Endodermal cell (in vitro differentiated cells): ENCODE measurements around the gene KRTAP5-3. TPM values are rescaled to one million over a fixed set of nuclear protein-coding genes. Genes with fewer than 3 reads are reported as not detected.

ENCODE experiments used
- DNase-seq: peaks from one replicate; pipeline ENCODE4 v3.0.0-alpha.2; 2017
- H3K27ac ChIP-seq: 2 replicates; pipeline ENCODE4 v1.5.1; 2013; ENCODE audit warnings: mild to moderate bottlenecking, low read depth, low read length, moderate library complexity
- H3K27me3 ChIP-seq: 2 replicates; pipeline ENCODE4 v1.6.1; 2013; ENCODE audit warnings: mild to moderate bottlenecking, low read length, moderate library complexity; ENCODE audit not compliant: insufficient read depth, control insufficient read depth, poor library complexity, severe bottlenecking
- H3K36me3 ChIP-seq: 2 replicates; pipeline ENCODE4 v1.7.0; 2013; ENCODE audit warnings: mild to moderate bottlenecking, low read length, moderate library complexity; ENCODE audit not compliant: control insufficient read depth, insufficient read depth
- H3K4me1 ChIP-seq: one replicate; pipeline ENCODE4 v1.7.0; 2013; ENCODE audit warnings: low read length; ENCODE audit not compliant: control insufficient read depth, insufficient read depth
- H3K4me3 ChIP-seq: 2 replicates; pipeline ENCODE4 v1.5.1; 2013; ENCODE audit warnings: mild to moderate bottlenecking, low read length, moderate library complexity
- H3K9ac ChIP-seq: 2 replicates; pipeline ENCODE4 v1.6.1; 2013; ENCODE audit warnings: mild to moderate bottlenecking, low read length, moderate library complexity; ENCODE audit not compliant: poor library complexity, severe bottlenecking; ENCODE audit errors: extremely low read depth
- H3K9me3 ChIP-seq: 2 replicates; pipeline ENCODE4 v1.6.1; 2013; ENCODE audit warnings: mild to moderate bottlenecking, low read length, moderate library complexity; ENCODE audit not compliant: control insufficient read depth
- H3K27ac Mint-ChIP-seq: 2 replicates; pipeline ENCODE4 v1.8.0; 2020; ENCODE audit warnings: mixed read lengths
- H3K27me3 Mint-ChIP-seq: 2 replicates; pipeline ENCODE4 v1.8.0; 2021; ENCODE audit warnings: mild to moderate bottlenecking, mixed read lengths; ENCODE audit not compliant: insufficient read depth
- H3K36me3 Mint-ChIP-seq: 2 replicates; pipeline ENCODE4 v1.8.0; 2020; ENCODE audit warnings: low read depth, mixed read lengths
- H3K4me1 Mint-ChIP-seq: 2 replicates; pipeline ENCODE4 v1.8.0; 2020; ENCODE audit warnings: mixed read lengths
- H3K4me3 Mint-ChIP-seq: 2 replicates; pipeline ENCODE4 v1.8.0; 2020; ENCODE audit warnings: mild to moderate bottlenecking, moderate library complexity, mixed read lengths
- H3K9me3 Mint-ChIP-seq: 2 replicates; pipeline ENCODE4 v1.8.0; 2020; ENCODE audit warnings: mild to moderate bottlenecking, mixed read lengths
- WGBS, 2 experiments: methylation state at CpG; one replicate each; pipeline versions ENCODE4 v1.1.5 to v1.1.7; 2013; ENCODE audit warnings: missing lambda C conversion rate in 2 of 2, mixed read lengths in 1 of 2; ENCODE audit not compliant: insufficient coverage in 1 of 2, insufficient read length in 1 of 2; 5-methylcytosine and 5-hydroxymethylcytosine counted together
- total RNA-seq, 2 donors: library from RNA; stranded (reverse); fragmentation: NEBNext Ultra II Directional in 1 of 2; extraction: Animal tissue kit (Norgen Biotek cat#: 25700) in 1 of 2; gene quantifications; 2 replicates in 1 of 2; 3 replicates in 1 of 2; pipeline ENCODE4 v1.2.1, GENCODE V29; 2021
- TF ChIP-seq, protein P1 (sequence below): fragments of 200-600 bp; sonication (generic); conservative IDR thresholded peaks from 2 replicates; pipeline ENCODE4 v1.5.0; 2021; ENCODE audit warnings: antibody characterized with exemption, mild to moderate bottlenecking

The KRTAP5-3 gene
- total RNA-seq, 2 donors from 2014 or later, result not detected

DNA sequence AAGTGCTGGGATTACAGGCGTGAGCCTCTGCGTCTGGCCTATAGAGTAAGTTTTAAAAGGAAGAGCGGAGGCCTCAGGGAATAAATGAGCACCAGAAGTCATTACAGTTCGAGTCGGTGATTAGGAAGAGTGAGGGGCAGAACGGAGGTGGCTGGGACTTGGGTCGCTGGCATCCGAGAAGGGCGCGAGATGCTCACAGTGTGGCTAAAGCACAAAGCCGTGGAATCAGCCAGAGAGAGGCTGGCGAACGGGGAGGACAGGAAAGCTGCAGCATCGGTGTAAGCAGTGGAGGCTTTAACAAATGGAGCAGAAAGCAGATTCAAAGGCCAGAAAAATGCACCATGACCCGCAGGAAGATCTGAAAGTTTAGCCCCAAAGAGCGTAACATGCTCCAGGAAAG is 16.4 kb upstream of the KRTAP5-3 start:
- Mint-ChIP-seq H3K27me3 (peaks cover 37% of the 10 kb centered on the region), H3K36me3 (no peaks in the 10 kb centered on the region), H3K27ac (no peak overlapping the region), H3K9me3 (peaks cover 1% of the 10 kb centered on the region), H3K4me1 (peaks cover 12% of the 10 kb centered on the region), H3K4me3 (no peak overlapping the region)
- Histone ChIP-seq H3K27me3 (peaks cover 7% of the 10 kb centered on the region), H3K9me3 (no peaks in the 10 kb centered on the region), H3K4me3 (no peak overlapping the region), H3K36me3 (no peaks in the 10 kb centered on the region), H3K9ac (no peak overlapping the region), H3K27ac (no peak overlapping the region), H3K4me1 (no peaks in the 10 kb centered on the region)
- WGBS, 2 experiments, result 84 to 92% methylated on average over 15 to 16 of the region's 16 CpGs
- TF ChIP-seq, protein P1, sequence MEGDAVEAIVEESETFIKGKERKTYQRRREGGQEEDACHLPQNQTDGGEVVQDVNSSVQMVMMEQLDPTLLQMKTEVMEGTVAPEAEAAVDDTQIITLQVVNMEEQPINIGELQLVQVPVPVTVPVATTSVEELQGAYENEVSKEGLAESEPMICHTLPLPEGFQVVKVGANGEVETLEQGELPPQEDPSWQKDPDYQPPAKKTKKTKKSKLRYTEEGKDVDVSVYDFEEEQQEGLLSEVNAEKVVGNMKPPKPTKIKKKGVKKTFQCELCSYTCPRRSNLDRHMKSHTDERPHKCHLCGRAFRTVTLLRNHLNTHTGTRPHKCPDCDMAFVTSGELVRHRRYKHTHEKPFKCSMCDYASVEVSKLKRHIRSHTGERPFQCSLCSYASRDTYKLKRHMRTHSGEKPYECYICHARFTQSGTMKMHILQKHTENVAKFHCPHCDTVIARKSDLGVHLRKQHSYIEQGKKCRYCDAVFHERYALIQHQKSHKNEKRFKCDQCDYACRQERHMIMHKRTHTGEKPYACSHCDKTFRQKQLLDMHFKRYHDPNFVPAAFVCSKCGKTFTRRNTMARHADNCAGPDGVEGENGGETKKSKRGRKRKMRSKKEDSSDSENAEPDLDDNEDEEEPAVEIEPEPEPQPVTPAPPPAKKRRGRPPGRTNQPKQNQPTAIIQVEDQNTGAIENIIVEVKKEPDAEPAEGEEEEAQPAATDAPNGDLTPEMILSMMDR, result no peak
- DNase-seq, result no peak

DNA sequence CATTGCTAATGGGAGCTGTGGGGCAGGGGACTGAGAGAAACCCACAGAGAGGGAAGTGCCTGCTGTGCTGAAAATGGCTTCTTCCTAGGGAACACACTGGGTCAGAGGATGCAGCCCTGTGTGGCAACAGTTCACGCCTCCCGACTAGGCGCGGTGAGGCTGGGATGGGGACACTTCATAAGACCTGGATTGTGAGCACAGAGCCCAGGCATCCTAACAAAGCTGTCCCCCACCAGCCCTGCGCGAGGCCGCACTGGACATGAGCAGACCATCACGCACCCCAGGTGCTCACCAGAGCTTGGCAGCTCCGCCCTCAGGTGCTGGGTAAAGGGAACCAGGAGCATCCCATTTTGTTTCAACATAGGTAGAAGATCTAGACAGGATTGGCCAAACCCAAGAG is 15.5 kb upstream of the KRTAP5-3 start:
- WGBS, 2 experiments, result 72 to 85% methylated on average over 8 to 9 of the region's 9 CpGs
- H3K4me1 Mint-ChIP-seq, result peaks cover 10% of the 10 kb centered on the region

DNA sequence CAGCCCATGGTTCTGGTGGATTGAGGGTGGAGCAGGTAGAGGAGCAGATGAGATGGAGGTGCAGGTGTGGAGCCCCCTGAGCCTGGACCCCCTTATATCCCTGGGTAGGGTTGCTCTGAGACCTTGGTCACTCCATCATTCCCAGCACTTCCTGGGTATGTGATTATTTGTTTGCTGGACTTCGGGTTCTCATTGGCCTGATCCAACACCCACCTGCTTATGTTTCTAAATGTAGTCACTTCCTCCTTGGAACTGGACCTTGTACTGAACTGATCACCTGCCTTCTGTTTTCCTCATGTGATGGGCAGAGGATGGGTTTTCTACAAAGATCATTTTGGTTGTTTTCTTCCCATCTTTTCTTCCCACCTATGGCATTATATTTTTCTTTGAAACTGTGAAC is 13.8 kb upstream of the KRTAP5-3 start, which contains the start of gene KRTAP5-4:
Gene KRTAP5-4 (minus strand): TSS at position 53 of the 400 bp plus-strand sequence. CDS start 45 bp downstream, at position 8.
- 67% methylated on average over 1 of the region's 1 CpG; no CpG with 5 or more reads in 1 of the 2 experiments for WGBS, 2 experiments
- Mint-ChIP-seq H3K27ac (no peak within 1 kb of the TSS), H3K4me3 (no peak within 1 kb of the TSS)

More for the DNA sequence above, 15.5 kb upstream of the KRTAP5-3 start:
- no peak overlapping the region for H3K4me3 Mint-ChIP-seq
- Histone ChIP-seq H3K9ac (no peak overlapping the region), H3K9me3 (no peaks in the 10 kb centered on the region), H3K4me1 (no peaks in the 10 kb centered on the region), H3K36me3 (no peaks in the 10 kb centered on the region), H3K27ac (no peak overlapping the region), H3K27me3 (no peaks in the 10 kb centered on the region), H3K4me3 (no peak overlapping the region)
- no peak overlapping the region for H3K27ac Mint-ChIP-seq
- peak; percentile 85 for DNase-seq
- peaks cover 33% of the 10 kb centered on the region for H3K27me3 Mint-ChIP-seq
- TF ChIP-seq, protein P1, result no peak
- no peaks in the 10 kb centered on the region for H3K36me3 Mint-ChIP-seq
- peaks cover 1% of the 10 kb centered on the region for H3K9me3 Mint-ChIP-seq

More for the DNA sequence above, 13.8 kb upstream of the KRTAP5-3 start, which contains the start of gene KRTAP5-4:
- no peaks in the 10 kb centered on the region for H3K9me3 ChIP-seq
- H3K27ac ChIP-seq, result no peak within 1 kb of the TSS
- H3K36me3 ChIP-seq, result no peaks in the 10 kb centered on the region
- no peaks in the 10 kb centered on the region for H3K4me1 ChIP-seq
- DNase-seq, result no peak
- no peak within 1 kb of the TSS for H3K4me3 ChIP-seq
- H3K27me3 ChIP-seq, result no peaks in the 10 kb centered on the region
- Mint-ChIP-seq H3K36me3 (no peaks in the 10 kb centered on the region), H3K27me3 (peaks cover 34% of the 10 kb centered on the region), H3K4me1 (peaks cover 10% of the 10 kb centered on the region), H3K9me3 (peaks cover 16% of the 10 kb centered on the region)
- H3K9ac ChIP-seq, result no peak within 1 kb of the TSS
- TF ChIP-seq, protein P1, result no peak
